Activated naive CD8-positive, alpha-beta T cell treated with anti-CD3 and anti-CD28 coated beads for 36 hours (primary cell): ENCODE results near the gene PJA1. TPM values are rescaled to one million over a fixed set of nuclear protein-coding genes. Genes with fewer than 3 reads are reported as not detected.

Experiments used
- DNase-seq: peaks from one replicate; pipeline ENCODE4 v3.0.0; 2021
- H3K27ac Mint-ChIP-seq: one replicate; pipeline ENCODE4 v1.8.0; 2022; ENCODE audit warnings: mild to moderate bottlenecking, moderate library complexity, mixed read lengths
- H3K27me3 Mint-ChIP-seq: one replicate; pipeline ENCODE4 v1.8.0; 2022; ENCODE audit warnings: mild to moderate bottlenecking, mixed read lengths
- H3K36me3 Mint-ChIP-seq: one replicate; pipeline ENCODE4 v1.8.0; 2021; ENCODE audit warnings: mild to moderate bottlenecking, mixed read lengths
- H3K4me1 Mint-ChIP-seq: one replicate; pipeline ENCODE4 v1.8.0; 2021; ENCODE audit warnings: mixed read lengths
- H3K4me3 Mint-ChIP-seq: one replicate; pipeline ENCODE4 v1.8.0; 2022; ENCODE audit warnings: mild to moderate bottlenecking, moderate library complexity, mixed read lengths
- H3K9me3 Mint-ChIP-seq: one replicate; pipeline ENCODE4 v1.8.0; 2022; ENCODE audit warnings: mixed read lengths
- total RNA-seq, 2 experiments: library from RNA; stranded (reverse); gene quantifications; one replicate each; pipeline ENCODE4 v1.2.3, GENCODE V29; 2021

Gene PJA1
- total RNA-seq, 2 experiments from 2014 or later: 22.4 to 22.9 TPM

GRCh38 chrX:69179380-69179911, 14.2 kb upstream of the PJA1 start:
- peaks cover 6% of the 10 kb centered on the region for H3K27me3 Mint-ChIP-seq

GRCh38 chrX:69178592-69178991, 13.3 kb upstream of the PJA1 start:
- no peaks in the 10 kb centered on the region for H3K4me1 Mint-ChIP-seq
- DNase-seq: no peak
- no peak overlapping the region for H3K4me3 Mint-ChIP-seq
- H3K27me3 Mint-ChIP-seq: peaks cover 6% of the 10 kb centered on the region
- no peak overlapping the region for H3K27ac Mint-ChIP-seq
- no peaks in the 10 kb centered on the region for H3K36me3 Mint-ChIP-seq
- H3K9me3 Mint-ChIP-seq: no peaks in the 10 kb centered on the region

More at GRCh38 chrX:69179380-69179911, 14.2 kb upstream of the PJA1 start:
- Mint-ChIP-seq H3K4me1 (no peaks in the 10 kb centered on the region), H3K27ac (no peak overlapping the region), H3K9me3 (no peaks in the 10 kb centered on the region), H3K36me3 (no peaks in the 10 kb centered on the region), H3K4me3 (no peak overlapping the region)
- no peak for DNase-seq

- Mint-ChIP-seq H3K4me3 (no peak overlapping the region), H3K36me3 (no peaks in the 10 kb centered on the region), H3K27ac (no peak overlapping the region), H3K27me3 (peaks cover 6% of the 10 kb centered on the region), H3K9me3 (no peaks in the 10 kb centered on the region), H3K4me1 (no peaks in the 10 kb centered on the region)
- DNase-seq: no peak
These were observed 12.4 kb upstream of the PJA1 start for GRCh38 chrX:69177511-69178162.

GRCh38 chrX:69176053-69176452, 10.8 kb upstream of the PJA1 start:
- Mint-ChIP-seq H3K4me3 (no peak overlapping the region), H3K27ac (no peak overlapping the region), H3K27me3 (peaks cover 6% of the 10 kb centered on the region), H3K9me3 (no peaks in the 10 kb centered on the region), H3K4me1 (no peaks in the 10 kb centered on the region), H3K36me3 (no peaks in the 10 kb centered on the region)
- no peak for DNase-seq

GRCh38 chrX:69173906-69174305, 8.7 kb upstream of the PJA1 start:
- no peaks in the 10 kb centered on the region for H3K4me1 Mint-ChIP-seq
- no peaks in the 10 kb centered on the region for H3K27me3 Mint-ChIP-seq
- H3K4me3 Mint-ChIP-seq: no peak overlapping the region
- H3K9me3 Mint-ChIP-seq: peaks cover 1% of the 10 kb centered on the region
- H3K36me3 Mint-ChIP-seq: no peaks in the 10 kb centered on the region
- DNase-seq: no peak
- H3K27ac Mint-ChIP-seq: no peak overlapping the region

- no peaks in the 10 kb centered on the region for H3K27me3 Mint-ChIP-seq
- no peak overlapping the region for H3K27ac Mint-ChIP-seq
- H3K4me1 Mint-ChIP-seq: no peaks in the 10 kb centered on the region
- H3K4me3 Mint-ChIP-seq: no peak overlapping the region
- H3K36me3 Mint-ChIP-seq: no peaks in the 10 kb centered on the region
- peaks cover 1% of the 10 kb centered on the region for H3K9me3 Mint-ChIP-seq
- no peak for DNase-seq
These were observed 7.7 kb upstream of the PJA1 start for GRCh38 chrX:69172937-69173336.

- Mint-ChIP-seq H3K4me3 (no peak overlapping the region), H3K9me3 (peaks cover 1% of the 10 kb centered on the region), H3K4me1 (no peaks in the 10 kb centered on the region), H3K27ac (no peak overlapping the region), H3K36me3 (no peaks in the 10 kb centered on the region), H3K27me3 (no peaks in the 10 kb centered on the region)
- no peak for DNase-seq
These were observed 5.1 kb upstream of the PJA1 start for GRCh38 chrX:69170319-69170718.

GRCh38 chrX:69163936-69164741, 1.1 kb downstream of the PJA1 start:
- Mint-ChIP-seq H3K9me3 (peaks cover under 1% of the 10 kb centered on the region), H3K4me1 (peaks cover 40% of the 10 kb centered on the region), H3K36me3 (peaks cover 25% of the 10 kb centered on the region), H3K4me3 (peak overlapping the region; percentile 86), H3K27ac (peak overlapping the region; percentile 80), H3K27me3 (no peaks in the 10 kb centered on the region)
- DNase-seq: peak; percentile 60

GRCh38 chrX:69162361-69162865, 2.8 kb downstream of the PJA1 start:
- no peaks in the 10 kb centered on the region for H3K27me3 Mint-ChIP-seq
- H3K4me1 Mint-ChIP-seq: peaks cover 40% of the 10 kb centered on the region
- peaks cover 25% of the 10 kb centered on the region for H3K36me3 Mint-ChIP-seq
- H3K4me3 Mint-ChIP-seq: no peak overlapping the region
- no peaks in the 10 kb centered on the region for H3K9me3 Mint-ChIP-seq
- DNase-seq: no peak
- peak overlapping the region; percentile 71 for H3K27ac Mint-ChIP-seq

GRCh38 chrX:69161786-69162349, 3.4 kb downstream of the PJA1 start:
- Mint-ChIP-seq H3K9me3 (no peaks in the 10 kb centered on the region), H3K4me3 (no peak overlapping the region), H3K27ac (peak overlapping the region; percentile 71), H3K4me1 (peaks cover 40% of the 10 kb centered on the region), H3K36me3 (peaks cover 25% of the 10 kb centered on the region), H3K27me3 (no peaks in the 10 kb centered on the region)
- DNase-seq: no peak

GRCh38 chrX:69161371-69161770, 3.9 kb downstream of the PJA1 start:
- Mint-ChIP-seq H3K27ac (peak overlapping the region; percentile 38), H3K27me3 (no peaks in the 10 kb centered on the region), H3K4me1 (peaks cover 40% of the 10 kb centered on the region), H3K9me3 (no peaks in the 10 kb centered on the region), H3K36me3 (peaks cover 25% of the 10 kb centered on the region), H3K4me3 (no peak overlapping the region)
- no peak for DNase-seq

- no peaks in the 10 kb centered on the region for H3K9me3 Mint-ChIP-seq
- peaks cover 29% of the 10 kb centered on the region for H3K4me1 Mint-ChIP-seq
- no peak overlapping the region for H3K27ac Mint-ChIP-seq
- H3K4me3 Mint-ChIP-seq: no peak overlapping the region
- no peaks in the 10 kb centered on the region for H3K27me3 Mint-ChIP-seq
- DNase-seq: no peak
- peaks cover 19% of the 10 kb centered on the region for H3K36me3 Mint-ChIP-seq
These were observed 6.9 kb downstream of the PJA1 start for GRCh38 chrX:69158166-69158980.

GRCh38 chrX:69156638-69157037, 8.6 kb downstream of the PJA1 start:
- H3K27me3 Mint-ChIP-seq: no peaks in the 10 kb centered on the region
- peaks cover 4% of the 10 kb centered on the region for H3K36me3 Mint-ChIP-seq
- H3K4me3 Mint-ChIP-seq: no peak overlapping the region
- no peak for DNase-seq
- no peaks in the 10 kb centered on the region for H3K9me3 Mint-ChIP-seq
- H3K27ac Mint-ChIP-seq: no peak overlapping the region
- H3K4me1 Mint-ChIP-seq: peaks cover 11% of the 10 kb centered on the region

- no peaks in the 10 kb centered on the region for H3K36me3 Mint-ChIP-seq
These were observed 9.3 kb downstream of the PJA1 start for GRCh38 chrX:69155786-69156520.

More at GRCh38 chrX:69155786-69156520, 9.3 kb downstream of the PJA1 start:
- Mint-ChIP-seq H3K27me3 (no peaks in the 10 kb centered on the region), H3K9me3 (no peaks in the 10 kb centered on the region), H3K4me3 (no peak overlapping the region), H3K4me1 (peaks cover 4% of the 10 kb centered on the region), H3K27ac (no peak overlapping the region)
- DNase-seq: no peak
